DOHH2 (cell line): ENCODE measurements around the gene MAP2K5.

Source experiments
- H3F3A ChIP-seq: fragments of 200-600 bp; sonication (generic), shearing (Covaris generic); 2 replicates; pipeline ENCODE4 v1.6.0; 2016; ENCODE audit warnings: antibody characterized with exemption, mild to moderate bottlenecking; ENCODE audit not compliant: control insufficient read depth, insufficient read depth
- H3K27ac ChIP-seq: fragments of 200-600 bp; sonication (generic); 2 replicates; pipeline ENCODE4 v1.5.1; 2014; ENCODE audit warnings: low read depth, mild to moderate bottlenecking, low read length, moderate library complexity
- H3K27me3 ChIP-seq: fragments of 200-600 bp; sonication (generic); 2 replicates; pipeline ENCODE4 v1.6.1; 2014; ENCODE audit warnings: mild to moderate bottlenecking, low read length, mixed read lengths; ENCODE audit not compliant: control insufficient read depth
- H3K36me3 ChIP-seq: fragments of 200-600 bp; sonication (generic); 2 replicates; pipeline ENCODE4 v1.6.1; 2014; ENCODE audit warnings: mild to moderate bottlenecking, low read length, moderate library complexity, mixed read lengths; ENCODE audit not compliant: control insufficient read depth
- H3K4me1 ChIP-seq: fragments of 200-600 bp; sonication (generic); 2 replicates; pipeline ENCODE4 v1.6.1; 2014; ENCODE audit warnings: mild to moderate bottlenecking, low read length, mixed read lengths; ENCODE audit not compliant: control insufficient read depth
- H3K4me2 ChIP-seq: fragments of 200-600 bp; sonication (generic); 2 replicates; pipeline ENCODE4 v1.6.0; 2014; ENCODE audit warnings: mild to moderate bottlenecking, low read length, moderate library complexity
- H3K4me3 ChIP-seq: fragments of 200-600 bp; sonication (generic); 2 replicates; pipeline ENCODE4 v1.5.1; 2014; ENCODE audit warnings: mild to moderate bottlenecking, low read length, mixed read lengths
- H3K79me2 ChIP-seq: fragments of 200-600 bp; sonication (generic); 2 replicates; pipeline ENCODE4 v1.6.1; 2014; ENCODE audit warnings: mild to moderate bottlenecking, low read length, mixed read lengths; ENCODE audit not compliant: control insufficient read depth
- H3K9me2 ChIP-seq: fragments of 200-600 bp; sonication (generic); replicated peaks from 2 replicates; pipeline ENCODE4 v1.6.1; 2014; ENCODE audit warnings: mild to moderate bottlenecking, low read length, mixed read lengths; ENCODE audit not compliant: control insufficient read depth
- H3K9me3 ChIP-seq: fragments of 200-600 bp; sonication (generic); 2 replicates; pipeline ENCODE4 v1.6.1; 2014; ENCODE audit warnings: antibody characterized with exemption, low read length, mixed read lengths; ENCODE audit not compliant: control insufficient read depth, insufficient read depth
- H4K20me1 ChIP-seq: fragments of 200-600 bp; sonication (generic); 2 replicates; pipeline ENCODE4 v1.6.0; 2014; ENCODE audit warnings: low read depth, mild to moderate bottlenecking, antibody characterized with exemption, low read length, moderate library complexity; ENCODE audit not compliant: control insufficient read depth, insufficient read depth
- CTCF ChIP-seq: fragments of 200-600 bp; sonication (generic); IDR thresholded peaks from one replicate; pipeline ENCODE4 v1.5.1; 2014; ENCODE audit warnings: antibody characterized with exemption, mild to moderate bottlenecking, low read depth, low read length; ENCODE audit not compliant: poor library complexity, severe bottlenecking
- EZH2phosphoT487 ChIP-seq: fragments of 200-600 bp; sonication (generic); IDR thresholded peaks from 2 replicates; pipeline ENCODE4 v1.6.1; 2017; ENCODE audit warnings: borderline replicate concordance, mild to moderate bottlenecking, antibody characterized with exemption, low read length, moderate library complexity, mixed read lengths

Gene MAP2K5

GRCh38 chr15:67735896-67736295 is 193.4 kb downstream of the MAP2K5 start:
- Histone ChIP-seq H3K36me3 (no peaks in the 10 kb centered on the region), H3K4me1 (no peaks in the 10 kb centered on the region), H3K79me2 (no peaks in the 10 kb centered on the region), H3K9me2 (no peaks in the 10 kb centered on the region), H3K27me3 (no peaks in the 10 kb centered on the region), H3F3A (no peaks in the 10 kb centered on the region), H3K4me2 (no peak overlapping the region), H4K20me1 (no peaks in the 10 kb centered on the region), H3K27ac (no peak overlapping the region), H3K9me3 (no peaks in the 10 kb centered on the region), H3K4me3 (no peak overlapping the region)
- TF ChIP-seq EZH2phosphoT487 (no peak), CTCF (no peak)

GRCh38 chr15:67736810-67737209 is 194.3 kb downstream of the MAP2K5 start:
- Histone ChIP-seq H3K9me3 (no peaks in the 10 kb centered on the region), H3K27me3 (no peaks in the 10 kb centered on the region), H3K27ac (no peak overlapping the region), H3F3A (no peaks in the 10 kb centered on the region), H3K4me1 (no peaks in the 10 kb centered on the region), H3K79me2 (no peaks in the 10 kb centered on the region), H4K20me1 (no peaks in the 10 kb centered on the region), H3K36me3 (no peaks in the 10 kb centered on the region), H3K4me3 (no peak overlapping the region), H3K4me2 (no peak overlapping the region), H3K9me2 (no peaks in the 10 kb centered on the region)
- TF ChIP-seq CTCF (no peak), EZH2phosphoT487 (no peak)

DNA sequence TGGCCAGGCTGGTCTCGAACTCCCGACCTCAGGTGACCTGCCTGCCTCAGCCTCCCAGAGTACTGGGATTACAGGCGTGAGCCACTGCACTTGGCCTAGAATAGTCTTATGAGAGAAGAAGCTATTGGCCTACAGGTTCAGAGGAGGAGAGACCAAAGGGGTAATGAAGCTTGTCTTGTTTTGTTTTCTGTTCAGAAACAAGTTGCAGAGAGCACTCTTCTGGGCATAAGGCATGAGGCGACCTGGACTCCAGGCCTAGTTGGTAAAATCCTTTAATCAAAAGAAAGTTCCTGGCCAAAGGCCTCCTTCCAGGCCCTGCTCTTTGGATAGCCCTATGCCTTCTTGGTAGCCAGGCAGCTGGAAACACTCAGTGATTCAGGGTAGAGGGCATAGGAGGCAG is 195.6 kb downstream of the MAP2K5 start:
- Histone ChIP-seq H3K4me3 (no peak overlapping the region), H3K79me2 (no peaks in the 10 kb centered on the region), H3K4me1 (no peaks in the 10 kb centered on the region), H3K27ac (no peak overlapping the region), H4K20me1 (no peaks in the 10 kb centered on the region), H3F3A (no peaks in the 10 kb centered on the region), H3K9me2 (no peaks in the 10 kb centered on the region), H3K36me3 (no peaks in the 10 kb centered on the region), H3K4me2 (no peak overlapping the region), H3K27me3 (no peaks in the 10 kb centered on the region), H3K9me3 (no peaks in the 10 kb centered on the region)
- TF ChIP-seq EZH2phosphoT487: no peak
- no peak for TF ChIP-seq CTCF

DNA sequence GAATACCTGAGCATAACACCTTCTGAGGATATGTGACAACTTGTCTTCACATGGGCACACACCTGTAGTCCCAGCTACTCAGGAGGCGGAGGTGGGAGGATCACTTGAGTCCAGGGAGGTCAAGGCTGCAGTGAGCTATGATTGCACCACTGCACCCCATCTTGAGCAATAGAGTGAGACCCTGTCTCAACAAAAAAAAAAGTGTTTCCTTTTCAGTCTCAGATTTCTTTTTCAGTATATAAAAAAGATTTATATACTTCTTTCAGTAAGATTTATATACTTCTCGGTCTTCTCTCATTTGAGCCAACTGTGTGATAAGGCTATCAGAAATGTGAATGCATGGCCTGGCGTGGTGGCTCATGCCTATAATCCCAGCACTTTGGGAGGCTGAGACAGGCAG is 197.9 kb downstream of the MAP2K5 start:
- no peak overlapping the region for H3K27ac ChIP-seq
- H3F3A ChIP-seq: no peaks in the 10 kb centered on the region
- no peaks in the 10 kb centered on the region for H4K20me1 ChIP-seq
- no peak overlapping the region for H3K4me3 ChIP-seq
- H3K27me3 ChIP-seq: no peaks in the 10 kb centered on the region
- H3K79me2 ChIP-seq: no peaks in the 10 kb centered on the region
- H3K36me3 ChIP-seq: no peaks in the 10 kb centered on the region
- TF ChIP-seq EZH2phosphoT487: no peak
- TF ChIP-seq CTCF: no peak
- no peak overlapping the region for H3K4me2 ChIP-seq
- no peaks in the 10 kb centered on the region for H3K9me3 ChIP-seq
- H3K9me2 ChIP-seq: no peaks in the 10 kb centered on the region
- no peaks in the 10 kb centered on the region for H3K4me1 ChIP-seq
